A549 (cell line): ENCODE results near the gene CD83.

ENCODE experiments used
- CHD2 ChIP-seq: fragments of 150-350 bp; IDR thresholded peaks from 2 replicates; pipeline ENCODE4 v1.6.1; 2014; ENCODE audit warnings: low read length; ENCODE audit not compliant: partially characterized antibody
- CTCF ChIP-seq: fragments of >200 bp; sonication (Bioruptor Twin); formaldehyde crosslinking; IDR thresholded peaks from 3 replicates; pipeline ENCODE4 v1.5.1; 2016
- FOSL2 ChIP-seq, 2 experiments: fragments of 450-650 bp in 1 of 2; fragments of >200 bp in 1 of 2; sonication (Bioruptor Twin) in 1 of 2; formaldehyde crosslinking; IDR thresholded peaks; 2 replicates each; pipeline versions ENCODE4 v1.5.0 to v1.6.1; 2016 to 2020; ENCODE audit warnings: mild to moderate bottlenecking in 1 of 2, moderate library complexity in 1 of 2
- HOXA7 ChIP-seq: fragments of 250-450 bp; sonication (Bioruptor Pico); IDR thresholded peaks from 2 replicates; pipeline ENCODE4 v1.5.0; 2020; ENCODE audit warnings: mild to moderate bottlenecking, moderate library complexity
- MAFK ChIP-seq: fragments of 450-650 bp; IDR thresholded peaks from 2 replicates; pipeline ENCODE4 v1.6.1; 2014; ENCODE audit not compliant: partially characterized antibody
- MAZ ChIP-seq: fragments of 150-350 bp; IDR thresholded peaks from 2 replicates; pipeline ENCODE4 v1.6.1; 2014; ENCODE audit warnings: antibody characterized with exemption, low read depth, low read length, borderline replicate concordance
- NR3C1 ChIP-seq: fragments of >200 bp; sonication (Bioruptor Twin); formaldehyde crosslinking; IDR thresholded peaks from 3 replicates; pipeline ENCODE4 v1.6.1; 2017
- POLR2A ChIP-seq: IDR thresholded peaks from 2 replicates; pipeline ENCODE4 v1.6.1; 2012; ENCODE audit warnings: mild to moderate bottlenecking, low read length
- POLR2AphosphoS2 ChIP-seq: conservative IDR thresholded peaks from 2 replicates; pipeline ENCODE4 v1.6.1; 2012; ENCODE audit warnings: low read length, improper control_type of control experiment, inconsistent platforms
- RAD21 ChIP-seq, 2 experiments: fragments of >200 bp in 1 of 2; sonication (Bioruptor Twin) in 1 of 2; formaldehyde crosslinking in 1 of 2; IDR thresholded peaks in 1 of 2; conservative IDR thresholded peaks in 1 of 2; 2 replicates in 1 of 2; 3 replicates in 1 of 2; pipeline ENCODE4 v1.6.1; 2012 to 2018; ENCODE audit warnings: inconsistent platforms in 1 of 2
- USF2 ChIP-seq: fragments of 450-650 bp; IDR thresholded peaks from 2 replicates; pipeline ENCODE4 v1.6.1; 2014; ENCODE audit warnings: antibody characterized with exemption
- ZSCAN20 ChIP-seq: fragments of 250-450 bp; sonication (Bioruptor Pico); IDR thresholded peaks from 2 replicates; pipeline ENCODE4 v1.8.0; 2022; ENCODE audit warnings: mild to moderate bottlenecking, moderate library complexity
- TF ChIP-seq, protein P1 (sequence below): IDR thresholded peaks from 2 replicates; pipeline ENCODE4 v1.6.1; 2012; ENCODE audit warnings: low read depth, borderline replicate concordance
- TF ChIP-seq, protein P2 (sequence below): IDR thresholded peaks from 2 replicates; pipeline ENCODE4 v1.6.1; 2012

- TF ChIP-seq HOXA7 (CRISPR knock-in tag) = no peak
- TF ChIP-seq POLR2A = no peak
- no peak for TF ChIP-seq ZSCAN20 (CRISPR knock-in tag)
- no peak for TF ChIP-seq CTCF
- no peak for TF ChIP-seq CHD2
- no peak for TF ChIP-seq NR3C1
- TF ChIP-seq, protein P1, sequence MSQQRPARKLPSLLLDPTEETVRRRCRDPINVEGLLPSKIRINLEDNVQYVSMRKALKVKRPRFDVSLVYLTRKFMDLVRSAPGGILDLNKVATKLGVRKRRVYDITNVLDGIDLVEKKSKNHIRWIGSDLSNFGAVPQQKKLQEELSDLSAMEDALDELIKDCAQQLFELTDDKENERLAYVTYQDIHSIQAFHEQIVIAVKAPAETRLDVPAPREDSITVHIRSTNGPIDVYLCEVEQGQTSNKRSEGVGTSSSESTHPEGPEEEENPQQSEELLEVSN = no peak
- TF ChIP-seq MAZ = no peak
- TF ChIP-seq MAFK = no peak
- no peak for TF ChIP-seq FOSL2 (IDR thresholded peaks at IDR 0.05)
- no peak for TF ChIP-seq FOSL2 (CRISPR knock-in tag; IDR thresholded peaks at IDR 0.05)
- no peak for TF ChIP-seq RAD21 (conservative IDR thresholded peaks at IDR 0.05 in 1 of 2, IDR thresholded peaks at IDR 0.05 in 1 of 2)
- no peak for TF ChIP-seq POLR2AphosphoS2
- no peak for TF ChIP-seq USF2
- TF ChIP-seq, protein P2, sequence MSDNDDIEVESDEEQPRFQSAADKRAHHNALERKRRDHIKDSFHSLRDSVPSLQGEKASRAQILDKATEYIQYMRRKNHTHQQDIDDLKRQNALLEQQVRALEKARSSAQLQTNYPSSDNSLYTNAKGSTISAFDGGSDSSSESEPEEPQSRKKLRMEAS = no peak
These were observed 35.7 kb downstream of the CD83 start for GRCh38 chr6:14153228-14153627.
